DLD1 (cell line): Measurements from ENCODE around the gene DDX25.

Experiments
- in situ Hi-C: cut with HindIII; loops from 2 replicates; pipeline ENCODE4 v1.10.0; 2017; ENCODE audit warnings: low sequenced_read_pairs

DDX25 gene

GRCh38 chr11:125947419-125948277, 43.3 kb downstream of the DDX25 start:
- in situ Hi-C loops = loop anchor here (25.0 kb wide), 2 partner anchors 140 to 290 kb away; no protein-coding TSS in a partner anchor

DNA sequence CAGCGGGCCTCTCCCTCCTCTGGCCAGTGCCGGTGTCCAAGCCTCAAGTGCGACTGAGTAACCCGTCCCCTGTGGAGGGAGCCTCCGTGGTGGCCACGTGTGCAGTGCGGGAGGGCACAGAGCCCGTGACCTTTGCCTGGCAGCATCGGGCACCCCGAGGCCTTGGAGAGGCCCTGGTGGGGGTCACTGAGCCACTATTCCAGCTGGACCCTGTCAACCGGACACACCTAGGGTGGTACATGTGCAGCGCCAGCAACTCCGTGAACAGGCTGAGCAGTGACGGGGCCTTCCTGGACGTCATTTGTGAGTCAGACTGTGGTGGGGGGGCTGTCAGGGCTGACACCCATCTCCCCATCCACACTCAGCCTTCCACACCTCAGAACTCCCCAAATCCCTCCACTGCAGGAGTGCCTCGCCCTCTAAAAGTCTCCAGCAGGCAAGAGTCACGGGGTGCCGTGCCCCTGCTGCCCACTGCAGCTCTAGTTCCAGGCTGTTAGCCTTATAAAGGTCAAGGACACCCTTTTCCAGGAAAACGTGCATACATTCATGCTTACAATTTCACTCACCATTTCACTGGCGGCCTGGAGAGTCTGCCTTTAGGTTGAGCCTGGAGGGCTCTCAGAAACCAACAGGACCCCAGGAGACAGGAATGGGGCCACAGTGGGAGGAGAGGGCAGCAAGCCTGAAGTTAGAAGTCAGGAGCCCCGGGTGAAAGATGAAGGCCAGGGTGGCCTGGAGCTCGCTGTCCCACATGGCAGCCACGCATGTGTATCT, 44.2 kb downstream of the DDX25 start:
- in situ Hi-C loops = loop anchor here (25.0 kb wide), 2 partner anchors 139 to 289 kb away; no protein-coding TSS in a partner anchor

GRCh38 chr11:125949271-125950177, 45.2 kb downstream of the DDX25 start:
- in situ Hi-C loops = loop anchor here (25.0 kb wide), 2 partner anchors 138 to 288 kb away; no protein-coding TSS in a partner anchor

DNA sequence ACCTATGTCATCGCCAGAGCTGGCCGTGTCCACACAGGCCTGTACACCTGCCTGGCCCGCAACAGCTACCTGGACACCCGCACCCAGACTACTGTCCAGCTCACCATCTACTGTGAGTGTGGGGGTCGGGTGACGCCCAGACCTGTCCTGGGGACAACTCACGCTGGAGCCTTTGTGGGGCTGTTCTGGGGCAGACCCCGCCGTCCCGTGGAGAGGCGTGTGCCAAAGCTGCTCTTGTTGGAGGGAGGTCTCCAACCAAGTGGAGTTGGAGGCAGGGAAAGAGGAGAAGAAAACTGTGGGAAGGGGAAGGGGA, 45.8 kb downstream of the DDX25 start:
- in situ Hi-C loops = no loop called here

DNA sequence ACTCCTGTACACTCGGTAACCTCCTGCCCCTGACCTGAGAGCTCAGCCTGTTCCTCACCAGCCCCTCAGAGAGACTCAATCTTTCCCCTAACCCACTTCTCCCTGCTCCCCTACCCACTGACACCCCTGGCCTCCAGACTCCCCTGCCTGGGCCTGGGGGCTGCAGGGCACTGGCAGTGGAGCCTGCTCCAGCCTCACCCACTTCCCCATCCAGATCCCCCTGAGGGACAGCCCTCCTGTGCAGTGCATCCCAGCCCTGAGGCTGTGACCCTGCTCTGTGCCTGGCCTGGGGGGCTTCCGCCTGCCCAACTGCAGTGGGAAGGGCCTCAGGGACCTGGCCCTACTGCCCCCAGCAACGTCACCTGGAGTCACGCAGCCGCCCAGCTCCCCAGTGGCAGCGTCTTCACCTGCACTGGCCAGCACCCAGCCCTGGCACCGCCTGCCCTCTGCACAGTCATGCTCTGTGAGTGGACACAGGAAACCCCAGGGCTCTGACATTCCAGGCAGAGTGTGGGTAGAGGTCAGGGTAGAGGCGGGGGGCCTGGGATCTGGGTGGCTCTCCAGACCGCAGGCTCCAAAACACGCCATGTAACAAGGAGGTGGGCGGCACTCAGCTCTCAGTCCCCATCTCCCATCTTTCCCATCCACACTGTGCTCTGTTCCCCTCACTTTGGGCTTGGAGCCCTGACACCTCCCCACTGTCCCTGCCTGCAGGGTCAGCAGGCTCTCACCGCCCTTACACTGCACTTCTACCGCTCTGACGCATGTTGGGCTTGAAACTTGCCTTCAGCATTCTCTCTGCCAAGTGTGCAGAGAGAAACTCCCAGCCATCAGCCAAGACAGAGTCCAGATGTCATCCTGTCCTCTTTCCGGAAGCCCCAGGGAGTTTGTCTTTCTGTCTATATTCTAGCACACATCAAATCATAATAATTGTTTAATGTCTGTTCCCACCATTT, 46.7 kb downstream of the DDX25 start:
- in situ Hi-C loops = no loop called here

DNA sequence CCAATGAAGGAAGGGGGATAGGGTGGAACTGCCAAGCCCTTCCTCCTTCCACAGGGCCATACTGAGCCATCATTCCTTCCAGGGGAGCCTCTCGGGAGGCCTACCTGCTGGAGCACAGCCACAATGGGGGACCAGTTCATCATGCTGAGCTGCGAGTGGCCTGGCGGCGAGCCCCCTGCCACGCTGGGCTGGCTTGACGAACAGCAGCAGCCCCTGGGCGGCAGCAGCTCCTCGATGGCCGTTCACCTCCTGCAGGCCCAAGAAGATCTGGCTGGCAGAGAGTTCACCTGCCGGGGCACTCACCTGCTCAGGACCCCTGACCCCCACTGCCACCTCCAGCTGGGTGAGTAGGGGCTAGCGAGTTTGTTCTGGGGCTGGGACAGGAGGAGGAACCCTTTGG, 47.4 kb downstream of the DDX25 start:
- in situ Hi-C loops = no loop called here

- in situ Hi-C loops = no loop called here
Measured at GRCh38 chr11:125952559-125952958, 48.3 kb downstream of the DDX25 start.

- in situ Hi-C loops = no loop called here
Measured at GRCh38 chr11:125952973-125953372, 48.7 kb downstream of the DDX25 start.

DNA sequence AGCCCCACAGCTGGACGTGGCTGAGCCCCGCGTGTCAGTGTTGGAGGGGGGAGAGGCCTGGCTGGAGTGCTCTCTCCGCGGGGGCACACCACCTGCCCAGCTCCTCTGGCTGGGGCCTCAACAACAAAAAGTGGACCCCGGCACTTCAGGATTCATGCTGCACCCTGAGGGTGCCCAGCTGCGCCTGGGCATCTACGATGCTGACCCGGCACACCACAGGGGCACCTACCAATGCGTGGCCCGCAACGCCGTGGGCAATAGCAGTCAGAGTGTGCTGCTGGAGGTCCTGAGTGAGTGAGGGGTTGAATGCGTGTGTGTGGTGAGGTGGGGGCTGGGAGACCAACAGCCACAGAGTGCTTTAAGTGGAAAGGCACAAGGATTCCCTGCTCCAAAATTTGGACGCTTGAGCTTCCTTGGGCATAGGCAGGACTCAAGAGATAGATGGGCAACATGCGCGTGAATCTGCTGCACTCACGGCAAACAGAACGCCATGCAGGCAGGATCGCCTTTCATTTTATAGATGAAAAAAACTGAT, 49.2 kb downstream of the DDX25 start:
- in situ Hi-C loops = no loop called here

GRCh38 chr11:125954123-125954944, 50.0 kb downstream of the DDX25 start:
- in situ Hi-C loops = no loop called here

GRCh38 chr11:125954945-125955640, 50.8 kb downstream of the DDX25 start:
- in situ Hi-C loops = no loop called here

DNA sequence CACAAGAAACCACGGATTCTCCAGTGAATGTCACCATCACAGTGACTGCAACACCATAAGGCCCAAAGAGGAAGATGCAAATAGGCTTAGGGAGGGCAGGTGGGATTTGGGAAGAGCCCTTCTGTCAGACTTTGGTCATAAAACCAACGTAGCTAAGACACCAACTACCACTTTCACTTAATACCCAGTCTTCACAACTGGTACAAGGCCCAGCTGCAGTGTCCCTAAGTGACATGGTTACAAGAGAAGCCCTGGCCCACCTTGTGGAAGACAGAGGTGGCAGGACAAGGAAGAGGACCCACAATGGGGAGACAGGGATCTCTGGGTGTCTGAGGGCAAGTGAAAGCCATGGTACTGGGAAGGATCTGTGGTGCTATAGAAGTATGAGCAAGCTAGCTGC, 51.5 kb downstream of the DDX25 start:
- in situ Hi-C loops = no loop called here

DNA sequence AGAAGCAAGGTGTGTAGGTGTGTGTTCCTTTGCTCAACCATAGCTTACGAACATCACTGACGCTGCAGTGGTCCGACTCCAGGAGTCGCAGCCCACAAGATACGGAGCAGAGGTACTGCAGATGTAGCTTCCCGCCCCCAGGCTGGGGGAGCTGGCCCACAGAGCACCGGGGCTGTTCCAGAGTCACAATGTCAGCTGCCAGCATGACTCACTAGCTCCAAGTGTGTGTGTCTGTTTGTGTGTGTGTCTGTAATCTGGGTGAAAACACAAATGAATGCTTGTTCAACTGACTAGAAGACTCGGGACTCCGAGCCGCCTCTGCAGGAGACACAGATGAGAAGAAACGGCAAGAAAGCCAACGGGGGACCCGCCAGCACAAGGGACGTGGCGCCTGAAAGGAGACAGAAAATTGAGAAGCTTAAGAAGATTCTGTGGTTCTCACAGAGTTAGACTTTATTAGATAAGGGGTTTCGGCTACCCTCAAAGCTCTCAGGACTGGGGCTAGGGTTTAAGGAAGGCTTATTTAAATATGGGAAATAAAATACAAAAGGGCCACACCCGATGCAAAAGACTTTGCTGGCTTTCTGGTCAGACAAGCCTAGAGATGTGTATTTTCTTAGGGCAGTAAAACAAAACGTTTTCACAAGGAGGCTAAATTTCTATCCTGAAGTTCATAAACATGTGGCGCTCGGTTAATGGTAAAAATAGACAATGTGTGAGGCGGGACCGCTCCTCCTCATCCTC, 52.3 kb downstream of the DDX25 start:
- in situ Hi-C loops = no loop called here

- in situ Hi-C loops = no loop called here
Measured at GRCh38 chr11:125957618-125958332, 53.5 kb downstream of the DDX25 start.

DNA sequence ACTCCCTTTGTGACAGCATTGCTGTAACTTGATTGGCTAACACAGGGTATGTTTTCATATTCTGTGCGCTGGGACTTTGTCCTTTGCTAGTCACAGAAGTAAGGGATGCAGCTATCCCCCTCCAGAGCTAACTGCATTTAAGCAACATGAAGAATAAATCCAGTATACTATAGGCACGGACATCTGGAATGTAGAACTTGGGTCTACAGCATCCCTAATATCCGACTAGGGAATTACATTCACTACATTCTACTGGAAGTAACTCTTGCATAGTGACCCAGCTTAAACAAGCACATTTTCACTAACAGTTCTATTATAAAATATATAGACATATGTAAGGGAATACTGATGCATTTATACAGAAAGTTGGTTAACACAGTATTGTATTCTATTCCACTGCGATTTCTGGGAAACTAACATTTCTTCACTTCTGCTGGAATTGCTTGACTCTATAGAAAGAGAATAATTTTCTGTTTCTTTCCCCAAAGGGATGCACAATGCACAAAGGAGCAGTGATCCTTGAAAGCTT, 54.6 kb downstream of the DDX25 start:
- in situ Hi-C loops = no loop called here

- in situ Hi-C loops = no loop called here
Measured at GRCh38 chr11:125959511-125959910, 55.2 kb downstream of the DDX25 start.

DNA sequence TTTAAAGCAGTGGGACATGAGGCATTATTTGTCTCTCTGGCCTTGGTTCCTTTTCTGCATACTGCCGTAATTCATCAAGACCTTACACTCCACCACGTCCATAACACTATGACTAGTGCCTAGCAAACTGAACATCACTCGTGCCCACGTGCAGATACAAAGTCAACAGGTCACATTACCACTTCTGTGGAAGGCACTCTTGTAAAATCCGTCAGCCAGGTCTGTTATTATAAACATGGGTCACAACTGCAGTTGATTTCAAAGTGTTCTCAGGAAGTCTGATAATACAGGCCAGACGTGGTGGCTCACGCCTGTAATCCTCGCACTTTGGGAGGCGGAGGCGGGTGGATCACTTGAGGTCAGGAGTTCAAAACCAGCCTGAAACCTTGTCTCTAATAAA, 55.6 kb downstream of the DDX25 start:
- in situ Hi-C loops = no loop called here
